Ramos (cell line): ENCODE data around the gene SETD9.

Experiments used
- in situ Hi-C: fragments of 300-500 bp; cut with MboI; formaldehyde crosslinking; loops from one replicate; pipeline ENCODE4 v1.14.3; 2022; ENCODE audit warnings: low sequenced_read_pairs; ENCODE audit not compliant: unreplicated experiment

Gene SETD9

GRCh38 chr5:56919942-56920662 is 10.7 kb downstream of the SETD9 start:
- in situ Hi-C loops: no loop called here

- in situ Hi-C loops: no loop called here
Observed at GRCh38 chr5:56922922-56923321, 13.5 kb downstream of the SETD9 start.

GRCh38 chr5:56934325-56934724 is 24.9 kb downstream of the SETD9 start:
- in situ Hi-C loops: no loop called here

GRCh38 chr5:56938858-56939257 is 29.5 kb downstream of the SETD9 start:
- in situ Hi-C loops: no loop called here

- in situ Hi-C loops: no loop called here
Observed at GRCh38 chr5:56941981-56942380, 32.6 kb downstream of the SETD9 start.

GRCh38 chr5:56947052-56947451 is 37.7 kb downstream of the SETD9 start:
- in situ Hi-C loops: no loop called here

GRCh38 chr5:56950626-56951125 is 41.3 kb downstream of the SETD9 start:
- in situ Hi-C loops: no loop called here

GRCh38 chr5:56951126-56951945 is 41.9 kb downstream of the SETD9 start:
- in situ Hi-C loops: no loop called here

- in situ Hi-C loops: no loop called here
Observed at GRCh38 chr5:56951946-56952691, 42.7 kb downstream of the SETD9 start, which contains the start of gene MIER3. Gene MIER3, minus strand, starts transcription at chr5:56952123. Its CDS starts 21 bp downstream, at chr5:56952102.

- in situ Hi-C loops: no loop called here
Observed at GRCh38 chr5:56954262-56954661, 44.9 kb downstream of the SETD9 start.

- in situ Hi-C loops: no loop called here
Observed at GRCh38 chr5:56958595-56958994, 49.2 kb downstream of the SETD9 start.

- in situ Hi-C loops: no loop called here
Observed at GRCh38 chr5:56959326-56959725, 49.9 kb downstream of the SETD9 start.

GRCh38 chr5:56961746-56962145 is 52.4 kb downstream of the SETD9 start:
- in situ Hi-C loops: no loop called here

GRCh38 chr5:56962286-56962685 is 52.9 kb downstream of the SETD9 start:
- in situ Hi-C loops: no loop called here

GRCh38 chr5:56963246-56963645 is 53.9 kb downstream of the SETD9 start:
- in situ Hi-C loops: no loop called here

GRCh38 chr5:56964173-56964572 is 54.8 kb downstream of the SETD9 start:
- in situ Hi-C loops: no loop called here
